ENCODE results near the gene STK10.

- no peak for TF ChIP-seq CTCF (optimal IDR thresholded peaks at IDR 0.05 in 1 of 3, IDR thresholded peaks at IDR 0.05 in 1 of 3, conservative IDR thresholded peaks at IDR 0.05 in 1 of 3; ENCODE audit: extremely low read depth in 1 of 3, insufficient read depth in 2 of 3, low read length in 3 of 3)
- no peak for TF ChIP-seq EZH2 (IDR thresholded peaks at IDR 0.05; ENCODE audit: low read length)
Measured at GRCh38 chr5:172098046-172098445, 90.0 kb downstream of the STK10 start.
